SIG-M5 treated with dmso at 0.1 percent for 504 hours (cell line): ENCODE results near the gene TPSAB1.

Experiments
- DNase-seq: peaks from one replicate; lab custom pipeline; 2025; ENCODE audit not compliant: unreplicated experiment; lab: John Stamatoyannopoulos, UW

The TPSAB1 gene

GRCh38 chr16:1209081-1209480 is 31.4 kb upstream of the TPSAB1 start:
- DNase-seq: no peak

- no peak for DNase-seq
These were observed 30.0 kb upstream of the TPSAB1 start for GRCh38 chr16:1210461-1210860.

DNA sequence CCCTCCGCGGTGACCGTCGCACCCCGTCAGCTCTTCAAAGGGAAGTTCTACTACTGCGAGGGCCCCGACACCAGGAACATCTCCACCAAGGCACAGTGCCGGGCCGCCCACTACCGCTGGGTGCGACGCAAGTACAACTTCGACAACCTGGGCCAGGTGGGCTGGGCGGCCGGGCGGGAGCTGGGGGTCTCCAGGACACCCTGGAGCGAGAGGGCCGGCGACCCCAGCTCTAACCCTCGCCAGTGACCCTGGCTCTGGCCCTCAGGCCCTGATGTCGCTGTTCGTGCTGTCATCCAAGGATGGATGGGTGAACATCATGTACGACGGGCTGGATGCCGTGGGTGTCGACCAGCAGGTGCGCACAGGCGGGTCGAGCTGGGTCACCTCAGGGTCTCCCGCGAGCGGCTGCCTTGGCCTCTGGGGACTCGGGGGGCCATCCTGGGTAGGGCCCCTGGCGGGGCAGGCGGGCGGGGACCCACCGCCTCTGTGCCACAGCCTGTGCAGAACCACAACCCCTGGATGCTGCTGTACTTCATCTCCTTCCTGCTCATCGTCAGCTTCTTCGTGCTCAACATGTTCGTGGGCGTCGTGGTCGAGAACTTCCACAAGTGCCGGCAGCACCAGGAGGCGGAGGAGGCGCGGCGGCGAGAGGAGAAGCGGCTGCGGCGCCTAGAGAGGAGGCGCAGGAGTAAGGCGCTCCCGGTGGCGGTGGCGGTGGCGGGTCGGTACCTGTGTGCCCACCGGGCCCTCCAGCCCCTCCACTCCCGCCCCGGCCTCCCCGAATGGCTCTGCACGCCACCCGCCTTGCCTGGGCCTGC is 28.8 kb upstream of the TPSAB1 start:
- no peak for DNase-seq

- DNase-seq: no peak
These were observed 27.8 kb upstream of the TPSAB1 start for GRCh38 chr16:1212616-1213194.

DNA sequence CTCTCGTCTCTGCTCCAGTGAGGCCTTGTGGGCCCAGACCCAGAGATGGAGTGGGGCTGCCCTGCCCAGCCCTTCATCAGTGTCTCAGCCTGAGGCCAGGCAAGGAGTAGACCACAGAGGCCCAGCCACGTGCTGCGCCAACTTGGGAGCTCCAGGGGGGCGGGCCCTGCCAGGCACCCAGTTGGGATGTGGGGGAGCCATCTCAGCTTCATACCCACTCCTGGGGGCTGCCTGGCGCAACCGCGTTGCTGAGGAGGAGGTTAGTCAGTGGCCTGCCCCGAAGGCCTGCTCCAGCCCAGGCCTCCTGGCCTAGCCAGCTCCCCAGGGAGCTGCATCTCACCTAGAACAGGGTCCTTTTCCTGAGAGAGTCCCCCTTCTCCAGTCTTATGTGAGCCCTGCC is 27.3 kb upstream of the TPSAB1 start:
- no peak for DNase-seq

DNA sequence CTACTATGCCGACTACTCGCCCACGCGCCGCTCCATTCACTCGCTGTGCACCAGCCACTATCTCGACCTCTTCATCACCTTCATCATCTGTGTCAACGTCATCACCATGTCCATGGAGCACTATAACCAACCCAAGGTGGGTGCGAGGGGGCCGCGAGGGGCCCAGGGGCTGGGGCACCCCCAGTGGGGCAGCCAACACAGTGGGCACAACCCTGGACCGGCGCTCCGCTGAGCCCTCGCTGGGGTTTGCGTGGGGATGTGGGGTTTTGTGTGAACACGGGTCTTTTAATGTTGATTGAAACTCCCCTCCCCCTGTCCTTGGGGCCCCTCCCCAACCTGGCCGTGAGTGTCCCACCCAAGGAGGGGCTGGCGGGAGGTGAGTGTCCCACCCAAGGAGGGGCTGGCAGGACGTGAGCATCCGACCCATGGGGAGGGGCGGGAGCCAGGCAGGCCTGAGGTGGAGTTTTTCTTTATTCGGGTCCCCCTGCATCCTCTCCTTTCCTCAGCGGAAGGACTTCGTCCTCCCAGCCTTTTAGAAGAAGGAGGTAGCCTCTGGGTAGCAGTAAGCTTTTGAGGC is 26.6 kb upstream of the TPSAB1 start:
- DNase-seq: no peak

DNA sequence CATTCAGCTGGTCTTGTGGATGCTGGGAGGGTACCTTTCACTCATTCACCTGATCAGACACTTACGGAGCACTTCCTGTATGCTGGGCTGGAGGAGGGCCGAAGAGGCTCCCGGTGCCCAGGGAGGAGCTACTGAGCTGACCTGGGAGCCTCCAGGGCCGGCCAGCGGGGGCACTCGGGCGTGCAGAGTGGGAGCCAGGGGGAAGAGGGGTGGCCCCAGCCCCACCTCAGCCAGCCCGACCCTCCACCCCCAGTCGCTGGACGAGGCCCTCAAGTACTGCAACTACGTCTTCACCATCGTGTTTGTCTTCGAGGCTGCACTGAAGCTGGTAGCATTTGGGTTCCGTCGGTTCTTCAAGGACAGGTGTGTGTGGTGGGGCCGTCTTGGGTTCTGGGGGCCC is 25.8 kb upstream of the TPSAB1 start:
- DNase-seq: no peak

GRCh38 chr16:1215574-1216295 is 24.8 kb upstream of the TPSAB1 start:
- no peak for DNase-seq

DNA sequence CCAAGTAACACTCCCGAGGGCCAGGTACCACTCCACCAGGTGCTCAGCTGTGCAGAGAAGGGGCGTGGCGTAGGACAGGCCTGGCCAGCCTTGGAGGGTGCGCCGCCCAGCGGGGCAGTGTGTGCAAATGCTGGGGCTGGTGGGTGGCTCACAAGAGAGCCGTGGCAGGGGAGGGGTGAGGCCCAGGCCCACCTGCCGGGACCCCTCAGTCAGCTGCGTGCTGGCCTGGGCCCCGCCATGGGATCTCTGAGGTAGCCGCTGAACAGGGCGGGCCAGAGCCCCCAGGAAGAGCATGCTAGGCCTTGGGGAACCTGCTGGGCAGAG is 24.2 kb upstream of the TPSAB1 start:
- DNase-seq: no peak

GRCh38 chr16:1216681-1217400 is 23.7 kb upstream of the TPSAB1 start:
- DNase-seq: no peak

GRCh38 chr16:1217526-1217925 is 23.0 kb upstream of the TPSAB1 start:
- DNase-seq: no peak

DNA sequence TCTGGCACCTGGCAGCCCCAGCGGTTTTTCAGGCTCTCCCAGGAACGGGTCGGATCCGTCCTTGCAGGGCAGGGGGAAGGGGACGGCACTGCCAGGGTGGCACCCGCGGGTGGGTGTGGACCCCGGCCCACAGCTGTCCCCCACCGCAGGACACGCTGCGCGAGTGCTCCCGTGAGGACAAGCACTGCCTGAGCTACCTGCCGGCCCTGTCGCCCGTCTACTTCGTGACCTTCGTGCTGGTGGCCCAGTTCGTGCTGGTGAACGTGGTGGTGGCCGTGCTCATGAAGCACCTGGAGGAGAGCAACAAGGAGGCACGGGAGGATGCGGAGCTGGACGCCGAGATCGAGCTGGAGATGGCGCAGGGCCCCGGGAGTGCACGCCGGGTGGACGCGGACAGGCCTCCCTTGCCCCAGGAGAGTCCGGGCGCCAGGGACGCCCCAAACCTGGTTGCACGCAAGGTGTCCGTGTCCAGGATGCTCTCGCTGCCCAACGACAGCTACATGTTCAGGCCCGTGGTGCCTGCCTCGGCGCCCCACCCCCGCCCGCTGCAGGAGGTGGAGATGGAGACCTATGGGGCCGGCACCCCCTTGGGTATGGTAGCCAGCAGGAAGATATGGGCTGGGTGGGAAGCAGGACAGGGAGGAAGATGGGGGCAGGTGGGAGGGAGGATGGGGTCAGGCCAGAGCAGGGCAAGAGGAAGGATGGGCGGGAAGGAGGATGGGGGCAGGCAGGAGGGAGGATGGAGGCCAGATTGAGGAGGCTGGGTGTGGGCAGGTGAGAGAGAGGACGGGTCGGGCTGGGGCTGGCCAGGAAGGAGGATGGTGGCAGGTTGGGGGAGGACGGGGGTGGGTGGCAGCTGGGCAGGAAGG is 22.2 kb upstream of the TPSAB1 start:
- no peak for DNase-seq

- no peak for DNase-seq
These were observed 21.4 kb upstream of the TPSAB1 start for GRCh38 chr16:1218930-1219611.

GRCh38 chr16:1220098-1220728 is 20.3 kb upstream of the TPSAB1 start:
- DNase-seq: no peak

DNA sequence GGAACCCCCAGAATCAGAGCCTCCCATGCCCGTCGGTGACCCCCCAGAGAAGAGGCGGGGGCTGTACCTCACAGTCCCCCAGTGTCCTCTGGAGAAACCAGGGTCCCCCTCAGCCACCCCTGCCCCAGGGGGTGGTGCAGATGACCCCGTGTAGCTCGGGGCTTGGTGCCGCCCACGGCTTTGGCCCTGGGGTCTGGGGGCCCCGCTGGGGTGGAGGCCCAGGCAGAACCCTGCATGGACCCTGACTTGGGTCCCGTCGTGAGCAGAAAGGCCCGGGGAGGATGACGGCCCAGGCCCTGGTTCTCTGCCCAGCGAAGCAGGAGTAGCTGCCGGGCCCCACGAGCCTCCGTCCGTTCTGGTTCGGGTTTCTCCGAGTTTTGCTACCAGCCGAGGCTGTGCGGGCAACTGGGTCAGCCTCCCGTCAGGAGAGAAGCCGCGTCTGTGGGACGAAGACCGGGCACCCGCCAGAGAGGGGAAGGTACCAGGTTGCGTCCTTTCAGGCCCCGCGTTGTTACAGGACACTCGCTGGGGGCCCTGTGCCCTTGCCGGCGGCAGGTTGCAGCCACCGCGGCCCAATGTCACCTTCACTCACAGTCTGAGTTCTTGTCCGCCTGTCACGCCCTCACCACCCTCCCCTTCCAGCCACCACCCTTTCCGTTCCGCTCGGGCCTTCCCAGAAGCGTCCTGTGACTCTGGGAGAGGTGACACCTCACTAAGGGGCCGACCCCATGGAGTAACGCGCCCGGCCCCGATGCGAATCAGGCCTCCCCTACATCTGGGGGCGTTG is 19.5 kb upstream of the TPSAB1 start:
- DNase-seq: no peak

- DNase-seq: no peak
These were observed 18.6 kb upstream of the TPSAB1 start for GRCh38 chr16:1221628-1222552.

DNA sequence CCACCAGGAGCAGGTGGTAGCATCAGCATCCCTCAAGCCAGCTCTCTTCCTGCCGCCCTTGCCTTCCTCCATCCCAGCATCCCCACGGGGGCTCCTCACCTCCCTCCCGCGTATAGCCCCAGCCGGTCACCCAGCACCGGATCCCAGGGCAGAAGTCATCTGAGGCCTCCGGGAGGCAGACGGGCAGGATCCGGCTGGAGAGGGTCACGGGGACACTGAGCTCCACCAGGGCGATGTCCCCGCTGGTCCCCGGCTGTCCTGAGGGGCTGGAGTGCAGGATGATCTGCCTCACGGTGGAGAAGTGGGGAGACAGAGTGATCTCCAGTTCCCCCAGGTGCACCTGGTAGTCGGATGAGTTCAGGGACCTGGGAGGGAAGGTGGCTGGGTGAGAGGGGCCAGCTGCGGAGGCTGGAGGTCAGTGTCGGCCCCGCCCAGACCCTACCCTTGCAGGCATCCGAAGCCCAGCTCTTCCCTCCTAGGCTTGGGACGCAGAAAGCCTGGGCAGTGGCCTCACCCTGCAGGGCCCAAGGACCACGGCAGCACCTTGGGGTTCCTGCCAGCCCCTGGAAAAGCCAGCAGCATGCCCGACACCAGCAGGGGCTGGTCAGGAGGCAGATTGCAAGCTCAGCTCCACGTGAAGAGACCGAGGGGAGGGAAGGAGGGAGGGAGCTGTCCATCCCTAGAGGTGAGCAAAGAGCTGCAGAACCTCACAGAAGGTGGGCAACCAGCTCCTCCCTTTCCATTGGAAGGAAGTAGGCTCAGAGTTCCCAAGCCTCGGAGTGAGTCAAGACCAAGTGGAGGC is 17.8 kb upstream of the TPSAB1 start:
- DNase-seq: no peak
